Measurements from ENCODE around the gene CTSA.

The CTSA gene

DNA sequence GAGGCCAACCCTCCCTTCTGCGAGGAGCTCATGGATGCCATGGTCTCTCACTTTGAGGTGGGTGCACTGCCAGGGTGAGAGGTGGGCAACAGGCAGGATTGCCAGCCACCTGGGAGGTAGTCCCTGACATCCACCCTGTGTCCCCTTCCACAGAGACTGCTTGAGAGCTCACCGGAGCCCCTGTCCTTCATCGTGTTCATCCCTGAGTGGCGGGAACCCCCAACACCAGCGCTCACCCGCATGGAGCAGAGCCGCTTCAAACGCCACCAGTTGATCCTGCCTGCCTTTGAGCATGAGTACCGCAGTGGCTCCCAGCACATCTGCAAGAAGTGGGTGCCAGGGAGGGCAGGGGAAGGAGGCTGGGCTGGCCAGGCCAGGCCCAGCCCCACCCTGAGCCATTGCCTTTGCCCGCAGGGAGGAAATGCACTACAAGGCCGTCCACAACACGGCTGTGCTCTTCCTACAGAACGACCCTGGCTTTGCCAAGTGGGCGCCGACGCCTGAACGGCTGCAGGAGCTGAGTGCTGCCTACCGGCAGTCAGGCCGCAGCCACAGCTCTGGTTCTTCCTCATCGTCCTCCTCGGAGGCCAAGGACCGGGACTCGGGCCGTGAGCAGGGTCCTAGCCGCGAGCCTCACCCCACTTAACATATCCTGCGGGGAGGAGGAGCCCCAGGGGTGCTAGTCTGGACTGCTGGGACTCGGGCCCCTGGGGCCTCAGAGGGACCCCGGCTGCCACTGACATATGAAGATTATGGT is 56.2 kb downstream of the CTSA start:
- DNase-seq (ENCODE audit: low read depth in 2 of 2) = no peak
- H3K4me3 ChIP-seq (replicated peaks in 1 of 2; ENCODE audit: low read depth in 2 of 2, low read length in 2 of 2) = no peak overlapping the region
- TF ChIP-seq, protein P1, sequence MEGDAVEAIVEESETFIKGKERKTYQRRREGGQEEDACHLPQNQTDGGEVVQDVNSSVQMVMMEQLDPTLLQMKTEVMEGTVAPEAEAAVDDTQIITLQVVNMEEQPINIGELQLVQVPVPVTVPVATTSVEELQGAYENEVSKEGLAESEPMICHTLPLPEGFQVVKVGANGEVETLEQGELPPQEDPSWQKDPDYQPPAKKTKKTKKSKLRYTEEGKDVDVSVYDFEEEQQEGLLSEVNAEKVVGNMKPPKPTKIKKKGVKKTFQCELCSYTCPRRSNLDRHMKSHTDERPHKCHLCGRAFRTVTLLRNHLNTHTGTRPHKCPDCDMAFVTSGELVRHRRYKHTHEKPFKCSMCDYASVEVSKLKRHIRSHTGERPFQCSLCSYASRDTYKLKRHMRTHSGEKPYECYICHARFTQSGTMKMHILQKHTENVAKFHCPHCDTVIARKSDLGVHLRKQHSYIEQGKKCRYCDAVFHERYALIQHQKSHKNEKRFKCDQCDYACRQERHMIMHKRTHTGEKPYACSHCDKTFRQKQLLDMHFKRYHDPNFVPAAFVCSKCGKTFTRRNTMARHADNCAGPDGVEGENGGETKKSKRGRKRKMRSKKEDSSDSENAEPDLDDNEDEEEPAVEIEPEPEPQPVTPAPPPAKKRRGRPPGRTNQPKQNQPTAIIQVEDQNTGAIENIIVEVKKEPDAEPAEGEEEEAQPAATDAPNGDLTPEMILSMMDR (IDR thresholded peaks at IDR 0.05; ENCODE audit: low read depth, low read length) = no peak

DNA sequence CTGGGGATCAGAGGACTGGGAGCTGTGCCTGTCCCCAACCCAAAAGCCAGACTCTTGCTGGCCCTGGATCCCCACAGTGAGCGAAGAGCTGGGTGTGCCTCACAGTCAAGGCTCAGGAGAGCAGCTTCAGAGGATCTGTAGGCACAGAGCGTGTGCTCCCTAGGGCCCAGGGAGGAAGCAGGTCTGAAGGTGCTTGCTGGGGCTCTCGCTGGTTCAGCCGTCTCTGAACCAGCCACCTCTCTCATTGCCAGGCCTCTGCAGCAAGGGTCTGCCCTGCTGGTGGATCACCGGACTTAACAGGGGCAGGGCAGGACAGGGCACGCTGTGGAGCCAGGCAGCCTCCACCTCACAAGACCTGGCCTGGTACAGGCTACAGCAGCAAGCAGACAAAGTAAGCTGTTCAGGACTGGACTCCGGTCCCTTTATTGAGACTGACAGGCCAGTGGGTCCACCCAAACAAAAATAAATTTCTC is 57.2 kb downstream of the CTSA start:
- TF ChIP-seq, protein P1 (IDR thresholded peaks at IDR 0.05; ENCODE audit: low read depth, low read length) = no peak
- no peak for DNase-seq (ENCODE audit: low read depth in 2 of 2)
- no peak overlapping the region for H3K4me3 ChIP-seq (replicated peaks in 1 of 2; ENCODE audit: low read depth in 2 of 2, low read length in 2 of 2)
